K562 (cell line): ENCODE results near the gene ELOF1. TPM values are rescaled to one million over a fixed set of nuclear protein-coding genes. Genes with fewer than 3 reads are reported as not detected.

Experiments
- FOXM1 ChIP-seq, 2 experiments: fragments of 450-650 bp in 1 of 2; sonication (generic) in 1 of 2; formaldehyde crosslinking in 1 of 2; IDR thresholded peaks; 2 replicates each; pipeline versions ENCODE4 v1.6.1 to v1.9.0; 2017 to 2022; ENCODE audit warnings: low read depth in 2 of 2, mild to moderate bottlenecking in 2 of 2, missing genetic modification reagents in 1 of 2, moderate library complexity in 1 of 2
- GABPB2 ChIP-seq: fragments of 250-450 bp; sonication (Bioruptor Pico); conservative IDR thresholded peaks from 2 replicates; pipeline ENCODE4 v1.5.1; 2021; ENCODE audit warnings: mild to moderate bottlenecking
- L3MBTL2 ChIP-seq: fragments of 450-650 bp; IDR thresholded peaks from 2 replicates; pipeline ENCODE4 v1.6.1; 2016; ENCODE audit warnings: mild to moderate bottlenecking, moderate library complexity
- NELFE ChIP-seq: IDR thresholded peaks from 2 replicates; pipeline ENCODE4 v1.6.1; 2011; ENCODE audit warnings: mild to moderate bottlenecking; ENCODE audit not compliant: insufficient read depth, insufficient read length
- PTTG1 ChIP-seq: fragments of 450-650 bp; IDR thresholded peaks from 2 replicates; pipeline ENCODE4 v1.6.1; 2016; ENCODE audit warnings: low read depth, mild to moderate bottlenecking, missing genetic modification characterization, missing compliant biosample characterization
- SMC3 ChIP-seq: conservative IDR thresholded peaks from 2 replicates; pipeline ENCODE4 v1.6.1; 2011; ENCODE audit warnings: low read depth, low read length, improper control_type of control experiment; ENCODE audit not compliant: insufficient read depth
- TCF7 ChIP-seq: sonication (generic); IDR thresholded peaks from 2 replicates; pipeline ENCODE4 v1.6.1; 2016; ENCODE audit warnings: antibody characterized with exemption, borderline replicate concordance
- XRCC5 ChIP-seq: fragments of 200-400 bp; formaldehyde crosslinking; IDR thresholded peaks from 2 replicates; pipeline ENCODE4 v1.6.1; 2017; ENCODE audit warnings: low read depth, mild to moderate bottlenecking, low read length
- ZBED1 ChIP-seq: IDR thresholded peaks from 2 replicates; pipeline ENCODE4 v1.6.1; 2014
- ZNF274 ChIP-seq: IDR thresholded peaks from 2 replicates; pipeline ENCODE4 v1.6.1; 2011; ENCODE audit warnings: low read depth, mild to moderate bottlenecking, low read length, moderate library complexity, borderline replicate concordance
- ZNF282 ChIP-seq: sonication (generic); formaldehyde crosslinking; IDR thresholded peaks from 2 replicates; pipeline ENCODE4 v1.8.1; 2023; ENCODE audit warnings: missing genetic modification reagents
- ZNF431 ChIP-seq: sonication (generic); formaldehyde crosslinking; IDR thresholded peaks from 2 replicates; pipeline ENCODE4 v1.8.0; 2022; ENCODE audit warnings: mild to moderate bottlenecking, missing genetic modification reagents
- ZNF76 ChIP-seq: fragments of 250-450 bp; sonication (Bioruptor Pico); IDR thresholded peaks from 2 replicates; pipeline ENCODE4 v1.4.0; 2020; ENCODE audit warnings: mild to moderate bottlenecking, moderate library complexity, borderline replicate concordance
- polyA plus RNA-seq, 8 experiments: library from polyadenylated mRNA; depleted of rRNA in 4 of 8; stranded (reverse) in 5 of 8; unstranded in 3 of 8; fragments of >200 nt; fragmentation: Nextera tagmentation in 2 of 8; fragmentation: Illumina TruSeq in 1 of 8; extraction: Ambion mirVana in 2 of 8; extraction: Trizol in 1 of 8; gene quantifications; 2 replicates each; pipeline versions ENCODE4 v1.2.1 to v1.2.3, GENCODE V29; 2011 to 2014; ENCODE audit warnings: inconsistent platforms in 1 of 8, missing spikeins in 1 of 8
- total RNA-seq, 7 experiments: library from RNA; depleted of rRNA in 6 of 7; stranded (reverse); fragments of >200 nt in 6 of 7; fragmentation: Illumina TruSeq in 2 of 7; extraction: Trizol in 2 of 7; gene quantifications; 2 replicates each; pipeline versions ENCODE4 v1.2.1 to v1.2.3, GENCODE V29; 2011 to 2021; ENCODE audit warnings: low replicate concordance in 1 of 7
- TF ChIP-seq, protein P1 (sequence below): fragments of 450-650 bp; IDR thresholded peaks from 2 replicates; pipeline ENCODE4 v1.6.1; 2016; ENCODE audit warnings: mild to moderate bottlenecking
- TF ChIP-seq, protein P2 (sequence below): fragments of 450-650 bp; formaldehyde crosslinking; conservative IDR thresholded peaks from 2 replicates; pipeline ENCODE4 v1.4.0; 2022; ENCODE audit warnings: mild to moderate bottlenecking, missing genetic modification characterization
- TF ChIP-seq, protein P3 (sequence below): fragments of 250-450 bp; sonication (Bioruptor Pico); IDR thresholded peaks from 2 replicates; pipeline ENCODE4 v1.5.1; 2021; ENCODE audit warnings: mild to moderate bottlenecking
- TF ChIP-seq, protein P4 (sequence below), 2 experiments: fragments of 450-650 bp in 1 of 2; sonication (generic) in 1 of 2; formaldehyde crosslinking; conservative IDR thresholded peaks; 2 replicates each; pipeline versions ENCODE4 v1.4.0 to v1.8.1; 2020 to 2022; ENCODE audit warnings: mild to moderate bottlenecking in 1 of 2, missing genetic modification reagents in 1 of 2
- TF ChIP-seq, protein P5 (sequence below): IDR thresholded peaks from 2 replicates; pipeline ENCODE4 v1.6.1; 2011; ENCODE audit not compliant: insufficient read length; ENCODE audit errors: extremely low read depth

The ELOF1 gene
- total and polyA plus RNA-seq, 9 of the 15 experiments (the other 6 are each of a cell fraction or from before 2014, with no cell fraction given): 16.7 to 147 (median 74.2) TPM

DNA sequence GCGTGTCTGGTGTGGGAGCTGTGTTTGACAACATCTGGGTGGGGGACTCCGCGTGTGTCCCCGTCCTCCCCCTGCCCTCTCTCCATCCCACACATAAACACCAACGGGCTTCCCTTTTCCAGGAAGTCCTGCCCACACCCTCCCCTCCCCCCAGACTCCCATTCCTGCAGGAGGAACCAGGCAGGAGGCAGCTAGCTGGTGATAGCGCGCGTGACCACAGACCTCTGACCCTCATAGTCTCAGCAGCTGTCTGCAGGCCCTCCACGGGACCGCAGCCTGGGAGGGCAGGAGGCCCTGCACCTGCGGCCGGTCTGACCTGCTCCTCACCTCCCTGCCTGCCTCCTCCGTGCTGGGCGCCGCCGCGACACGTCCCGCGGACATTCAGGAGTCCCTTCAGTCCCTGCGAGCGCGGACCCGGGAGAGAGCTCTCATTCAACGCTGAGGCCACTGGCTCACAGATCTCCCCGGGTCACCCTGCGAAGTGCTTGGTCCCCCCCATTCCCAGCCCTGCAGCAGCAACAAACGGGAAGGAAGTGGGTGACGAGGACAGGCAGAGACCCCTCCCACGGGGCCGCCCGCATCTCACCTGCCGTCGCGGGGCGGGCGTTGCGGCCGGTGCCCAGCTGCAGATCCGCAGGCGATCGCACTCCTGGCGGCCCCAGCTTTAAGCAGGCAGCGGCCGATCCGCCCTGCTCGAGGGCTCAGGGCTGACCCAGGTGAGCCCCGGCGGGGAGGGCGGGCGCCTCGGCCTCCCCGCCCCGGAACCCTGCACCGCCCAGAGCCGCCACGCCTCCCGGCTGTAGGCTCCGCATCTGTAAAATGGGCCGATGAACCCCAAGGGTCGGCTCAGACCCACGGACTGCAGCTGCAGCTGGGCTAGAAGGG is 19.5 kb upstream of the ELOF1 start (continued):
- TF ChIP-seq, protein P1, sequence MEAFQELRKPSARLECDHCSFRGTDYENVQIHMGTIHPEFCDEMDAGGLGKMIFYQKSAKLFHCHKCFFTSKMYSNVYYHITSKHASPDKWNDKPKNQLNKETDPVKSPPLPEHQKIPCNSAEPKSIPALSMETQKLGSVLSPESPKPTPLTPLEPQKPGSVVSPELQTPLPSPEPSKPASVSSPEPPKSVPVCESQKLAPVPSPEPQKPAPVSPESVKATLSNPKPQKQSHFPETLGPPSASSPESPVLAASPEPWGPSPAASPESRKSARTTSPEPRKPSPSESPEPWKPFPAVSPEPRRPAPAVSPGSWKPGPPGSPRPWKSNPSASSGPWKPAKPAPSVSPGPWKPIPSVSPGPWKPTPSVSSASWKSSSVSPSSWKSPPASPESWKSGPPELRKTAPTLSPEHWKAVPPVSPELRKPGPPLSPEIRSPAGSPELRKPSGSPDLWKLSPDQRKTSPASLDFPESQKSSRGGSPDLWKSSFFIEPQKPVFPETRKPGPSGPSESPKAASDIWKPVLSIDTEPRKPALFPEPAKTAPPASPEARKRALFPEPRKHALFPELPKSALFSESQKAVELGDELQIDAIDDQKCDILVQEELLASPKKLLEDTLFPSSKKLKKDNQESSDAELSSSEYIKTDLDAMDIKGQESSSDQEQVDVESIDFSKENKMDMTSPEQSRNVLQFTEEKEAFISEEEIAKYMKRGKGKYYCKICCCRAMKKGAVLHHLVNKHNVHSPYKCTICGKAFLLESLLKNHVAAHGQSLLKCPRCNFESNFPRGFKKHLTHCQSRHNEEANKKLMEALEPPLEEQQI: no peak
- TF ChIP-seq, protein P2, sequence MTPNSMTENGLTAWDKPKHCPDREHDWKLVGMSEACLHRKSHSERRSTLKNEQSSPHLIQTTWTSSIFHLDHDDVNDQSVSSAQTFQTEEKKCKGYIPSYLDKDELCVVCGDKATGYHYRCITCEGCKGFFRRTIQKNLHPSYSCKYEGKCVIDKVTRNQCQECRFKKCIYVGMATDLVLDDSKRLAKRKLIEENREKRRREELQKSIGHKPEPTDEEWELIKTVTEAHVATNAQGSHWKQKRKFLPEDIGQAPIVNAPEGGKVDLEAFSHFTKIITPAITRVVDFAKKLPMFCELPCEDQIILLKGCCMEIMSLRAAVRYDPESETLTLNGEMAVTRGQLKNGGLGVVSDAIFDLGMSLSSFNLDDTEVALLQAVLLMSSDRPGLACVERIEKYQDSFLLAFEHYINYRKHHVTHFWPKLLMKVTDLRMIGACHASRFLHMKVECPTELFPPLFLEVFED: no peak
- TF ChIP-seq ZBED1: 0 out of 2 replicates have a peak, but pooled peaks have one; percentile 52
- no peak for TF ChIP-seq ZNF282 (CRISPR knock-in tag)
- TF ChIP-seq TCF7: no peak
- TF ChIP-seq SMC3: no peak
- TF ChIP-seq GABPB2 (CRISPR knock-in tag): no peak
- no peak for TF ChIP-seq NELFE
- TF ChIP-seq, protein P3, sequence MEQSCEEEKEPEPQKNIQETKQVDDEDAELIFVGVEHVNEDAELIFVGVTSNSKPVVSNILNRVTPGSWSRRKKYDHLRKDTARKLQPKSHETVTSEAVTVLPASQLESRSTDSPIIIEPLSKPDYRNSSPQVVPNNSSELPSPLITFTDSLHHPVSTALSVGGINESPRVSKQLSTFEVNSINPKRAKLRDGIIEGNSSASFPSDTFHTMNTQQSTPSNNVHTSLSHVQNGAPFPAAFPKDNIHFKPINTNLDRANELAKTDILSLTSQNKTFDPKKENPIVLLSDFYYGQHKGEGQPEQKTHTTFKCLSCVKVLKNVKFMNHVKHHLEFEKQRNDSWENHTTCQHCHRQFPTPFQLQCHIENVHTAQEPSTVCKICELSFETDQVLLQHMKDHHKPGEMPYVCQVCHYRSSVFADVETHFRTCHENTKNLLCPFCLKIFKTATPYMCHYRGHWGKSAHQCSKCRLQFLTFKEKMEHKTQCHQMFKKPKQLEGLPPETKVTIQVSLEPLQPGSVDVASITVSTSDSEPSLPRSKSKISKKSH (CRISPR knock-in tag): no peak
- TF ChIP-seq L3MBTL2: peak; percentile 64
- no peak for TF ChIP-seq ZNF431 (CRISPR knock-in tag)
- TF ChIP-seq PTTG1 (tag): no peak
- TF ChIP-seq FOXM1 (IDR thresholded peaks at IDR 0.05; ENCODE audit: low read depth): no peak
- no peak for TF ChIP-seq FOXM1 (CRISPR knock-in tag; IDR thresholded peaks at IDR 0.05; ENCODE audit: low read depth)
- no peak for TF ChIP-seq XRCC5
- no peak for TF ChIP-seq ZNF76 (CRISPR knock-in tag)
- TF ChIP-seq, protein P4, sequence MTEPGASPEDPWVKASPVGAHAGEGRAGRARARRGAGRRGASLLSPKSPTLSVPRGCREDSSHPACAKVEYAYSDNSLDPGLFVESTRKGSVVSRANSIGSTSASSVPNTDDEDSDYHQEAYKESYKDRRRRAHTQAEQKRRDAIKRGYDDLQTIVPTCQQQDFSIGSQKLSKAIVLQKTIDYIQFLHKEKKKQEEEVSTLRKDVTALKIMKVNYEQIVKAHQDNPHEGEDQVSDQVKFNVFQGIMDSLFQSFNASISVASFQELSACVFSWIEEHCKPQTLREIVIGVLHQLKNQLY (CRISPR knock-in tag; conservative IDR thresholded peaks at IDR 0.05): no peak
- TF ChIP-seq, protein P5, sequence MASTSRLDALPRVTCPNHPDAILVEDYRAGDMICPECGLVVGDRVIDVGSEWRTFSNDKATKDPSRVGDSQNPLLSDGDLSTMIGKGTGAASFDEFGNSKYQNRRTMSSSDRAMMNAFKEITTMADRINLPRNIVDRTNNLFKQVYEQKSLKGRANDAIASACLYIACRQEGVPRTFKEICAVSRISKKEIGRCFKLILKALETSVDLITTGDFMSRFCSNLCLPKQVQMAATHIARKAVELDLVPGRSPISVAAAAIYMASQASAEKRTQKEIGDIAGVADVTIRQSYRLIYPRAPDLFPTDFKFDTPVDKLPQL: no peak
- no peak for TF ChIP-seq ZNF274
